WTC11 (cell line): ENCODE results near the gene PTPRN2. TPM values are rescaled to one million over a fixed set of nuclear protein-coding genes. Genes with fewer than 3 reads are reported as not detected.

ENCODE experiments used
- ATAC-seq: fragments of 200-7000 bp; cut with Tn5 transposase; 2 replicates; pipeline ENCODE4 v1.10.0; 2021; ENCODE audit warnings: mild to moderate bottlenecking, moderate library complexity
- CTCF ChIA-PET: fragments of 300-600 bp; sonication (Branson Sonifier 250); formaldehyde crosslinking; loops from one replicate; lab custom pipeline; 2021; ENCODE audit warnings: antibody characterized with exemption; lab: Charles Lee
- POLR2A ChIA-PET: fragments of 350-600 bp; sonication (Branson Sonifier 250); formaldehyde crosslinking; loops from one replicate; lab custom pipeline; 2021; ENCODE audit warnings: antibody characterized with exemption; lab: Charles Lee
- DNase-seq: peaks from one replicate; pipeline ENCODE4 v3.0.0; 2021; ENCODE audit warnings: low spot score
- H3K27ac Mint-ChIP-seq: 2 replicates; pipeline ENCODE4 v1.8.0; 2021; ENCODE audit warnings: mixed read lengths
- H3K27me3 Mint-ChIP-seq: 2 replicates; pipeline ENCODE4 v1.8.0; 2021; ENCODE audit warnings: low read depth, mild to moderate bottlenecking, moderate library complexity, mixed read lengths
- H3K36me3 Mint-ChIP-seq: 2 replicates; pipeline ENCODE4 v1.8.0; 2021; ENCODE audit warnings: mixed read lengths
- H3K4me1 Mint-ChIP-seq: 2 replicates; pipeline ENCODE4 v1.8.0; 2022; ENCODE audit warnings: mixed read lengths
- H3K4me3 Mint-ChIP-seq: 2 replicates; pipeline ENCODE4 v1.8.0; 2021; ENCODE audit warnings: mild to moderate bottlenecking, moderate library complexity, mixed read lengths
- H3K9me3 Mint-ChIP-seq: 2 replicates; pipeline ENCODE4 v1.8.0; 2021; ENCODE audit warnings: mixed read lengths
- ARID4B ChIP-seq: sonication (generic); formaldehyde crosslinking; IDR thresholded peaks from 2 replicates; pipeline ENCODE4 v1.8.0; 2023; ENCODE audit warnings: missing genetic modification reagents, mild to moderate bottlenecking, borderline replicate concordance
- ATF1 ChIP-seq: sonication (generic); formaldehyde crosslinking; IDR thresholded peaks from 2 replicates; pipeline ENCODE4 v1.8.1; 2023; ENCODE audit warnings: mild to moderate bottlenecking, moderate library complexity, missing genetic modification reagents
- ATF6 ChIP-seq: sonication (generic); formaldehyde crosslinking; IDR thresholded peaks from 2 replicates; pipeline ENCODE4 v1.8.1; 2023; ENCODE audit warnings: mild to moderate bottlenecking, missing genetic modification reagents
- CDX4 ChIP-seq: fragments of 250-450 bp; sonication (Bioruptor Pico); IDR thresholded peaks from 2 replicates; pipeline ENCODE4 v1.9.0; 2021; ENCODE audit warnings: moderate library complexity, mild to moderate bottlenecking, inconsistent platforms, borderline replicate concordance
- E2F1 ChIP-seq: sonication (generic); formaldehyde crosslinking; IDR thresholded peaks from 2 replicates; pipeline ENCODE4 v1.8.0; 2022; ENCODE audit warnings: mild to moderate bottlenecking, missing genetic modification reagents
- E2F4 ChIP-seq: sonication (generic); formaldehyde crosslinking; IDR thresholded peaks from 2 replicates; pipeline ENCODE4 v1.8.1; 2022; ENCODE audit warnings: low read depth, mild to moderate bottlenecking, moderate library complexity, missing genetic modification reagents, borderline replicate concordance
- IRF1 ChIP-seq: sonication (generic); formaldehyde crosslinking; IDR thresholded peaks from 2 replicates; pipeline ENCODE4 v1.8.0; 2023; ENCODE audit warnings: missing genetic modification reagents
- MAX ChIP-seq: sonication (generic); formaldehyde crosslinking; IDR thresholded peaks from 2 replicates; pipeline ENCODE4 v1.8.0; 2022; ENCODE audit warnings: mild to moderate bottlenecking, missing genetic modification reagents
- NFYB ChIP-seq: sonication (generic); formaldehyde crosslinking; conservative IDR thresholded peaks from 2 replicates; pipeline ENCODE4 v1.8.0; 2022; ENCODE audit warnings: low read depth, missing genetic modification reagents
- NR2C2 ChIP-seq: sonication (generic); formaldehyde crosslinking; IDR thresholded peaks from 2 replicates; pipeline ENCODE4 v1.8.0; 2022; ENCODE audit warnings: mild to moderate bottlenecking, missing genetic modification reagents
- PRDM15 ChIP-seq: sonication (generic); formaldehyde crosslinking; IDR thresholded peaks from 2 replicates; pipeline ENCODE4 v1.8.0; 2022; ENCODE audit warnings: missing genetic modification reagents
- RELA ChIP-seq: sonication (generic); formaldehyde crosslinking; IDR thresholded peaks from 2 replicates; pipeline ENCODE4 v1.8.1; 2022; ENCODE audit warnings: missing genetic modification reagents, mild to moderate bottlenecking, borderline replicate concordance
- SP1 ChIP-seq: sonication (generic); formaldehyde crosslinking; conservative IDR thresholded peaks from 2 replicates; pipeline ENCODE4 v1.8.1; 2022; ENCODE audit warnings: missing genetic modification reagents
- TEAD1 ChIP-seq: sonication (generic); formaldehyde crosslinking; IDR thresholded peaks from 2 replicates; pipeline ENCODE4 v1.8.0; 2022; ENCODE audit warnings: mild to moderate bottlenecking, missing genetic modification reagents
- ZNF232 ChIP-seq: sonication (generic); formaldehyde crosslinking; IDR thresholded peaks from 2 replicates; pipeline ENCODE4 v1.8.0; 2022; ENCODE audit warnings: mild to moderate bottlenecking, missing genetic modification reagents
- ZNF263 ChIP-seq: sonication (generic); formaldehyde crosslinking; IDR thresholded peaks from 2 replicates; pipeline ENCODE4 v1.8.1; 2022; ENCODE audit warnings: low read depth, mild to moderate bottlenecking, moderate library complexity, missing genetic modification reagents
- total RNA-seq: library from RNA; stranded (reverse); gene quantifications from 3 replicates; pipeline ENCODE4 v1.2.3, GENCODE V29; 2021

Gene PTPRN2
- total RNA-seq, 1 experiment from 2014 or later = 4.7 TPM

GRCh38 chr7:157596881-157597280 lies 990.7 kb downstream of the PTPRN2 start (continued):
- no peak for TF ChIP-seq PRDM15 (CRISPR knock-in tag)
- TF ChIP-seq NFYB (CRISPR knock-in tag) = no peak
- no peak for TF ChIP-seq ARID4B (CRISPR knock-in tag)
- TF ChIP-seq MAX (CRISPR knock-in tag) = no peak
- no peak for TF ChIP-seq NR2C2 (CRISPR knock-in tag)
- no peak for TF ChIP-seq E2F4 (CRISPR knock-in tag)
- no peak for TF ChIP-seq E2F1 (CRISPR knock-in tag)
- TF ChIP-seq CDX4 = no peak
- TF ChIP-seq SP1 (CRISPR knock-in tag) = no peak

- TF ChIP-seq ZNF263 (CRISPR knock-in tag) (no peak), ATF6 (CRISPR knock-in tag) (no peak), TEAD1 (CRISPR knock-in tag) (no peak), RELA (CRISPR knock-in tag) (no peak), ATF1 (CRISPR knock-in tag) (no peak), ZNF232 (no peak), IRF1 (CRISPR knock-in tag) (no peak)
- Mint-ChIP-seq H3K9me3 (peaks cover 33% of the 10 kb centered on the region), H3K4me3 (no peak overlapping the region), H3K36me3 (peaks cover 25% of the 10 kb centered on the region), H3K4me1 (no peaks in the 10 kb centered on the region), H3K27me3 (peaks cover 97% of the 10 kb centered on the region), H3K27ac (no peak overlapping the region)
- CTCF ChIA-PET = no interaction called here
- DNase-seq (no peak), ATAC-seq (no peak)
- POLR2A ChIA-PET = no interaction called here
Observed at GRCh38 chr7:157596471-157596870, 991.2 kb downstream of the PTPRN2 start.
